Measurements from ENCODE around the gene RASL12.

GRCh38 chr15:65059931-65060596, 7.7 kb downstream of the RASL12 start:
- TF ChIP-seq CTCF (IDR thresholded peaks at IDR 0.05) (no peak), POLR2A (IDR thresholded peaks at IDR 0.05) (no peak)

Measured in esophagus squamous epithelium (tissue), 4 donors.